ENCODE results near the gene DGUOK. TPM values are rescaled to one million over a fixed set of nuclear protein-coding genes. Genes with fewer than 3 reads are reported as not detected.
"Not testable (repeated sequence)": the region's sequence is repeated elsewhere in the genome, so short reads cannot be mapped to it uniquely, and the experiment has no call there.

Gene DGUOK
- 10 to 100 TPM; 10.2 to 25.2 (median 20.3) TPM for total RNA-seq

- in situ Hi-C loops (cut with MboI; ENCODE audit: low sequenced_read_pairs in 4 of 4) (loop anchor here in 1 of 4 donors (10.0 kb wide), 1 partner anchor 102 kb away; the partner anchor contains the start of gene STAMBP), intact Hi-C loops (cut with DNase I; ENCODE audit: low total_unique reads) (loop anchor here (1.0 to 10.0 kb wide), 5 partner anchors 58 to 458 kb away; partner anchors contain the start of genes DCTN1, TET3 and TPRKB)
- H3K36me3 ChIP-seq, result no peaks in the 10 kb centered on the region
- peaks cover 15 to 17% of the 10 kb centered on the region in 2 donors for H3K4me1 ChIP-seq
- peak; percentile 100 for ATAC-seq
- peak within 1 kb of the TSS; percentile 69 to 91 (median 82) for H3K4me3 ChIP-seq
- H3K9me3 ChIP-seq, result no peaks in the 10 kb centered on the region
- H3K27me3 ChIP-seq, result peaks cover 0 to under 1% (median 0%) of the 10 kb centered on the region in 3 donors
- TF ChIP-seq CTCF (IDR thresholded peaks at IDR 0.05 in 4 of 5, conservative IDR thresholded peaks at IDR 0.05 in 1 of 5) (no peak), POLR2A (IDR thresholded peaks at IDR 0.05) (peak; percentile 82 to 90)
- H3K27ac ChIP-seq, result peak within 1 kb of the TSS; percentile 82 to 93 (median 91)
- peak; percentile 96 to 97 for DNase-seq
Measured at GRCh38 chr2:73926493-73927327, at the start of gene DGUOK. DGUOK (plus strand) TSS chr2:73926880; CDS start chr2:73926911, 31 bp downstream.

- intact Hi-C loops (cut with DNase I; ENCODE audit: low total_unique reads), result no loop called here
Measured at GRCh38 chr2:73877071-73877802, 49.4 kb upstream of the DGUOK start.

GRCh38 chr2:73877984-73878383 lies 48.7 kb upstream of the DGUOK start:
- H3K4me1 ChIP-seq; H3K36me3 ChIP-seq; H3K9me3 ChIP-seq; in situ Hi-C loops (cut with MboI; ENCODE audit: low sequenced_read_pairs in 4 of 4); H3K27ac ChIP-seq; intact Hi-C loops (cut with DNase I; ENCODE audit: low total_unique reads); H3K27me3 ChIP-seq; H3K4me3 ChIP-seq; ATAC-seq; DNase-seq: not testable (repeated sequence)

More at GRCh38 chr2:73877071-73877802, 49.4 kb upstream of the DGUOK start:
- TF ChIP-seq CTCF (IDR thresholded peaks at IDR 0.05 in 4 of 5, conservative IDR thresholded peaks at IDR 0.05 in 1 of 5) (no peak), POLR2A (IDR thresholded peaks at IDR 0.05) (no peak)
- Histone ChIP-seq H3K27me3 (no peaks in the 10 kb centered on the region), H3K36me3 (no peaks in the 10 kb centered on the region), H3K4me1 (no peaks in the 10 kb centered on the region), H3K27ac (no peak overlapping the region), H3K4me3 (no peak overlapping the region), H3K9me3 (no peaks in the 10 kb centered on the region)
- DNase-seq, result no peak
- in situ Hi-C loops (cut with MboI; ENCODE audit: low sequenced_read_pairs in 4 of 4), result no loop called here
- no peak for ATAC-seq

GRCh38 chr2:73885406-73885805 lies 41.3 kb upstream of the DGUOK start:
- intact Hi-C loops (cut with DNase I; ENCODE audit: low total_unique reads), result no loop called here
- no peak for DNase-seq

More at GRCh38 chr2:73885406-73885805, 41.3 kb upstream of the DGUOK start:
- Histone ChIP-seq H3K4me1 (no peaks in the 10 kb centered on the region), H3K36me3 (no peaks in the 10 kb centered on the region), H3K27ac (no peak overlapping the region), H3K9me3 (no peaks in the 10 kb centered on the region), H3K27me3 (no peaks in the 10 kb centered on the region), H3K4me3 (no peak overlapping the region)
- in situ Hi-C loops (cut with MboI; ENCODE audit: low sequenced_read_pairs in 4 of 4), result no loop called here
- ATAC-seq, result no peak
- TF ChIP-seq POLR2A (IDR thresholded peaks at IDR 0.05), result no peak
- TF ChIP-seq CTCF (IDR thresholded peaks at IDR 0.05 in 4 of 5, conservative IDR thresholded peaks at IDR 0.05 in 1 of 5), result no peak
